H9 (cell line): ENCODE measurements around the gene RIMKLA. TPM values are rescaled to one million over a fixed set of nuclear protein-coding genes. Genes with fewer than 3 reads are reported as not detected.

Experiments used
- DNase-seq: peaks from one replicate; pipeline ENCODE4 v3.0.0-alpha.2; 2017
- H2AFZ ChIP-seq: one replicate; pipeline ENCODE4 v1.6.1; 2013; ENCODE audit warnings: mild to moderate bottlenecking, low read length, control low read depth, moderate library complexity
- H2AK5ac ChIP-seq: 2 replicates; pipeline ENCODE4 v1.6.1; 2013; ENCODE audit warnings: low read length, control low read depth, mixed read lengths; ENCODE audit not compliant: insufficient read length
- H2BK120ac ChIP-seq: one replicate; pipeline ENCODE4 v1.6.1; 2013; ENCODE audit warnings: low read depth, mild to moderate bottlenecking, low read length, control low read depth, inconsistent platforms; ENCODE audit not compliant: poor library complexity, severe bottlenecking
- H2BK12ac ChIP-seq: 2 replicates; pipeline ENCODE4 v1.6.1; 2013; ENCODE audit warnings: low read length, control low read depth, mixed read lengths, low read depth; ENCODE audit not compliant: insufficient read length
- H2BK15ac ChIP-seq: 2 replicates; pipeline ENCODE4 v1.6.1; 2013; ENCODE audit warnings: low read depth, low read length, control low read depth
- H2BK20ac ChIP-seq: one replicate; pipeline ENCODE4 v1.6.1; 2013; ENCODE audit warnings: low read depth, mild to moderate bottlenecking, low read length, control low read depth, inconsistent platforms; ENCODE audit not compliant: poor library complexity, severe bottlenecking
- H2BK5ac ChIP-seq: 2 replicates; pipeline ENCODE4 v1.6.1; 2013; ENCODE audit warnings: low read length, control low read depth, mixed read lengths; ENCODE audit not compliant: insufficient read length
- H3K14ac ChIP-seq: 2 replicates; pipeline ENCODE4 v1.6.1; 2013; ENCODE audit warnings: low read length, control low read depth; ENCODE audit not compliant: insufficient read depth
- H3K18ac ChIP-seq: 2 replicates; pipeline ENCODE4 v1.6.1; 2013; ENCODE audit warnings: low read depth, mild to moderate bottlenecking, mixed read lengths, low read length, control low read depth; ENCODE audit not compliant: insufficient read length
- H3K23ac ChIP-seq: 2 replicates; pipeline ENCODE4 v1.6.1; 2013; ENCODE audit warnings: low read length, control low read depth, mixed read lengths, low read depth; ENCODE audit not compliant: insufficient read length
- H3K23me2 ChIP-seq: 2 replicates; pipeline ENCODE4 v1.6.1; 2013; ENCODE audit warnings: low read depth, mild to moderate bottlenecking, mixed read lengths, low read length, control low read depth; ENCODE audit not compliant: insufficient read length, poor library complexity, severe bottlenecking
- H3K27ac ChIP-seq: 2 replicates; pipeline ENCODE4 v1.5.1; 2013; ENCODE audit warnings: low read length, control low read depth, mixed read lengths, low read depth; ENCODE audit not compliant: insufficient read length
- H3K27me3 ChIP-seq: 2 replicates; pipeline ENCODE4 v1.6.1; 2013; ENCODE audit warnings: low read length, control low read depth, inconsistent platforms; ENCODE audit not compliant: insufficient read depth
- H3K4ac ChIP-seq: 2 replicates; pipeline ENCODE4 v1.6.1; 2013; ENCODE audit warnings: low read depth, mild to moderate bottlenecking, control low read depth, inconsistent platforms, low read length, moderate library complexity
- H3K4me1 ChIP-seq: 2 replicates; pipeline ENCODE4 v1.6.1; 2013; ENCODE audit warnings: low read length, control low read depth, inconsistent platforms; ENCODE audit not compliant: insufficient read depth
- H3K4me2 ChIP-seq: 2 replicates; pipeline ENCODE4 v1.6.1; 2013; ENCODE audit warnings: low read length, control low read depth, mixed read lengths; ENCODE audit not compliant: insufficient read length, insufficient read depth
- H3K56ac ChIP-seq: 2 replicates; pipeline ENCODE4 v1.6.1; 2013; ENCODE audit warnings: low read depth, mild to moderate bottlenecking, mixed read lengths, low read length, control low read depth; ENCODE audit not compliant: insufficient read length
- H3K79me1 ChIP-seq: 2 replicates; pipeline ENCODE4 v1.6.1; 2013; ENCODE audit warnings: low read depth, mild to moderate bottlenecking, moderate library complexity, low read length, control low read depth, inconsistent platforms; ENCODE audit not compliant: insufficient read depth, poor library complexity, severe bottlenecking
- H3K79me2 ChIP-seq: 2 replicates; pipeline ENCODE4 v1.6.1; 2013; ENCODE audit warnings: low read length, control low read depth, inconsistent platforms; ENCODE audit not compliant: insufficient read depth
- H3K9ac ChIP-seq: 2 replicates; pipeline ENCODE4 v1.6.1; 2013; ENCODE audit warnings: low read length, control low read depth, mixed read lengths; ENCODE audit not compliant: insufficient read length; ENCODE audit errors: extremely low read depth
- H3K9me3 ChIP-seq: one replicate; pipeline ENCODE4 v1.6.1; 2013; ENCODE audit warnings: low read depth, low read length, inconsistent platforms; ENCODE audit not compliant: control insufficient read depth
- H3T11ph ChIP-seq: one replicate; pipeline ENCODE4 v1.6.1; 2013; ENCODE audit warnings: mild to moderate bottlenecking, low read length, control low read depth, inconsistent platforms
- H4K20me1 ChIP-seq: one replicate; pipeline ENCODE4 v1.6.1; 2013; ENCODE audit not compliant: control insufficient read depth, insufficient read length, insufficient read depth
- H4K5ac ChIP-seq: 2 replicates; pipeline ENCODE4 v1.6.1; 2013; ENCODE audit warnings: low read depth, mild to moderate bottlenecking, mixed read lengths, low read length, control low read depth; ENCODE audit not compliant: insufficient read length
- H4K8ac ChIP-seq: replicated peaks from 2 replicates; pipeline ENCODE4 v1.6.1; 2013; ENCODE audit warnings: low read length, control low read depth, mixed read lengths, low read depth; ENCODE audit not compliant: insufficient read length
- H4K91ac ChIP-seq: 2 replicates; pipeline ENCODE4 v1.6.1; 2013; ENCODE audit warnings: low read depth, mild to moderate bottlenecking, moderate library complexity, mixed read lengths, low read length, control low read depth; ENCODE audit not compliant: insufficient read length
- H3K27ac Mint-ChIP-seq, 3 experiments: 2 replicates in 2 of 3; 3 replicates in 1 of 3; pipeline ENCODE4 v1.8.0; 2020 to 2021; ENCODE audit warnings: mixed read lengths in 3 of 3, mild to moderate bottlenecking in 1 of 3, moderate library complexity in 1 of 3
- H3K27me3 Mint-ChIP-seq: 2 replicates; pipeline ENCODE4 v1.8.0; 2021; ENCODE audit warnings: low read depth, mild to moderate bottlenecking, moderate library complexity, mixed read lengths
- H3K36me3 Mint-ChIP-seq, 3 experiments: 2 replicates in 2 of 3; 3 replicates in 1 of 3; pipeline ENCODE4 v1.8.0; 2020 to 2021; ENCODE audit warnings: low read depth in 3 of 3, mixed read lengths in 3 of 3; ENCODE audit not compliant: insufficient read depth in 1 of 3
- H3K4me1 Mint-ChIP-seq, 2 experiments: 2 replicates each; pipeline ENCODE4 v1.8.0; 2020; ENCODE audit warnings: mixed read lengths in 2 of 2
- H3K4me3 Mint-ChIP-seq, 2 experiments: 2 replicates in 1 of 2; 3 replicates in 1 of 2; pipeline ENCODE4 v1.8.0; 2020 to 2021; ENCODE audit warnings: mild to moderate bottlenecking in 2 of 2, mixed read lengths in 2 of 2, moderate library complexity in 1 of 2
- H3K9me3 Mint-ChIP-seq, 2 experiments: 2 replicates in 1 of 2; 3 replicates in 1 of 2; pipeline ENCODE4 v1.8.0; 2020; ENCODE audit warnings: mild to moderate bottlenecking in 2 of 2, mixed read lengths in 2 of 2, moderate library complexity in 1 of 2
- WGBS: extraction: QIAGEN DNeasy Blood & Tissue Kit; methylation state at CpG from one replicate; pipeline ENCODE4 v1.1.7; 2013; ENCODE audit warnings: missing lambda C conversion rate, low lambda C conversion rate, mixed read lengths; ENCODE audit not compliant: insufficient read length; ENCODE audit errors: extremely low coverage; 5-methylcytosine and 5-hydroxymethylcytosine counted together
- total RNA-seq: library from RNA; stranded (reverse); gene quantifications from 2 replicates; pipeline ENCODE4 v1.2.1, GENCODE V29; 2021
- TF ChIP-seq, protein P1 (sequence below): fragments of 200-600 bp; sonication (generic); conservative IDR thresholded peaks from 3 replicates; pipeline ENCODE4 v1.8.0; 2021; ENCODE audit warnings: antibody characterized with exemption, mild to moderate bottlenecking

The RIMKLA gene
- total RNA-seq, 1 experiment from 2014 or later, result 4.7 TPM

DNA sequence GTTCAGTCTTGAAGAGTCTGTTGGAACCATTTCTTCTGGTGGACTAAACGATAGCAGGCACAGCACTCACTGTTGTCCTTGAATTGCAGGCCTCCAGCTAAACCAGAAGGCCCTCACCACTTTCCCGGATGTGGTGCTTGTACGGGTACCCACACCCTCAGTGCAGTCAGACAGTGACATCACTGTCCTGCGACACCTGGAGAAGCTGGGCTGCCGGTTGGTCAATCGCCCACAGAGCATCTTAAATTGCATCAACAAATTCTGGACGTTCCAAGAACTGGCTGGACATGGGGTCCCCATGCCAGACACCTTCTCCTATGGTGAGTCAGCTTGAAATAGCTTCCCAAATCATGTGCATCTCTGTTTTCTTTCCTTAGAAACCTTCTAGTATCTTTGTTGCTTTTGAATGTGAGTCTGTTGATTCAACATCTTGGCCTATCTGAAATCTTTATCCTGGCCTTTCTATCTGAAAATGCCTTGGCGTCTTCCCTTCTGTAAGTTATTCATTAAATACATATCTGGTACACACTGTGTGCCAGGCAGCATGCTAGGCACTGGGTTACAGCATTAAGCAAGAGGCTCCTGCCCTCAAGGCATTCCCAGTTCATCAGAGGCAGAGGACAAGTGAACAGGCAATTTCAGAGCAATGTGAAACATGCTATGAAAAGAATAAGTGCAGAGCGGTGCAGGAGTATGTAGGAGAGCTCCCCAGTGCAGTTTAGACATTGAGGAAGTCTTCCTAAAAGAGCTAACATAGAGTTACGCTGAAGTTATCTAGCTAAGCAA, 18.9 kb downstream of the RIMKLA start:
- Histone ChIP-seq H2AFZ (no peak overlapping the region), H4K8ac (no peak overlapping the region), H3K9me3 (no peaks in the 10 kb centered on the region), H3K27me3 (no peaks in the 10 kb centered on the region), H2BK20ac (no peak overlapping the region), H3K79me2 (no peaks in the 10 kb centered on the region), H4K5ac (no peak overlapping the region), H3K23me2 (no peaks in the 10 kb centered on the region), H2BK12ac (no peak overlapping the region), H2BK5ac (no peak overlapping the region), H3K56ac (no peak overlapping the region), H3K18ac (no peak overlapping the region), H2AK5ac (no peak overlapping the region), H3K4me1 (no peaks in the 10 kb centered on the region), H4K91ac (no peak overlapping the region), H3K27ac (no peak overlapping the region), H3K23ac (no peak overlapping the region), H3K4me2 (no peak overlapping the region), H3K79me1 (no peaks in the 10 kb centered on the region), H4K20me1 (no peaks in the 10 kb centered on the region), H3T11ph (no peak overlapping the region), H3K9ac (no peak overlapping the region), H2BK120ac (no peak overlapping the region), H3K4ac (no peak overlapping the region), H2BK15ac (no peak overlapping the region), H3K14ac (no peak overlapping the region)
- TF ChIP-seq, protein P1, sequence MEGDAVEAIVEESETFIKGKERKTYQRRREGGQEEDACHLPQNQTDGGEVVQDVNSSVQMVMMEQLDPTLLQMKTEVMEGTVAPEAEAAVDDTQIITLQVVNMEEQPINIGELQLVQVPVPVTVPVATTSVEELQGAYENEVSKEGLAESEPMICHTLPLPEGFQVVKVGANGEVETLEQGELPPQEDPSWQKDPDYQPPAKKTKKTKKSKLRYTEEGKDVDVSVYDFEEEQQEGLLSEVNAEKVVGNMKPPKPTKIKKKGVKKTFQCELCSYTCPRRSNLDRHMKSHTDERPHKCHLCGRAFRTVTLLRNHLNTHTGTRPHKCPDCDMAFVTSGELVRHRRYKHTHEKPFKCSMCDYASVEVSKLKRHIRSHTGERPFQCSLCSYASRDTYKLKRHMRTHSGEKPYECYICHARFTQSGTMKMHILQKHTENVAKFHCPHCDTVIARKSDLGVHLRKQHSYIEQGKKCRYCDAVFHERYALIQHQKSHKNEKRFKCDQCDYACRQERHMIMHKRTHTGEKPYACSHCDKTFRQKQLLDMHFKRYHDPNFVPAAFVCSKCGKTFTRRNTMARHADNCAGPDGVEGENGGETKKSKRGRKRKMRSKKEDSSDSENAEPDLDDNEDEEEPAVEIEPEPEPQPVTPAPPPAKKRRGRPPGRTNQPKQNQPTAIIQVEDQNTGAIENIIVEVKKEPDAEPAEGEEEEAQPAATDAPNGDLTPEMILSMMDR, result no peak
- DNase-seq, result no peak
- no peak overlapping the region for H3K4me3 Mint-ChIP-seq
- H3K9me3 Mint-ChIP-seq, result no peaks in the 10 kb centered on the region
- H3K27ac Mint-ChIP-seq, result no peak overlapping the region
- no peaks in the 10 kb centered on the region for H3K4me1 Mint-ChIP-seq
- no peaks in the 10 kb centered on the region for H3K27me3 Mint-ChIP-seq
- peaks cover 0 to 3% (median under 1%) of the 10 kb centered on the region in 3 experiments; a peak in 3 of 7 replicates for H3K36me3 Mint-ChIP-seq
- WGBS, result no CpG with 5 or more reads among the region's 10 CpGs
